D721Med (cell line): ENCODE measurements around the gene ZNF730.
"Not testable (repeated sequence)": the region's sequence is repeated elsewhere in the genome, so short reads cannot be mapped to it uniquely, and the experiment has no call there.

ENCODE experiments used
- DNase-seq: peaks from one replicate; pipeline ENCODE4 v3.0.0; 2011; ENCODE audit warnings: low spot score; ENCODE audit not compliant: insufficient read length
- FAIRE-seq: peaks from 2 replicates; lab custom pipeline; 2011; peaks lifted over from hg19 to GRCh38; lab: Jason Lieb, UNC
- TF ChIP-seq, protein P1 (sequence below): IDR thresholded peaks from 2 replicates; pipeline ENCODE4 v1.5.1; 2012; ENCODE audit warnings: mild to moderate bottlenecking, control low read depth; ENCODE audit not compliant: insufficient read depth; ENCODE audit errors: missing control alignments

Gene ZNF730

DNA sequence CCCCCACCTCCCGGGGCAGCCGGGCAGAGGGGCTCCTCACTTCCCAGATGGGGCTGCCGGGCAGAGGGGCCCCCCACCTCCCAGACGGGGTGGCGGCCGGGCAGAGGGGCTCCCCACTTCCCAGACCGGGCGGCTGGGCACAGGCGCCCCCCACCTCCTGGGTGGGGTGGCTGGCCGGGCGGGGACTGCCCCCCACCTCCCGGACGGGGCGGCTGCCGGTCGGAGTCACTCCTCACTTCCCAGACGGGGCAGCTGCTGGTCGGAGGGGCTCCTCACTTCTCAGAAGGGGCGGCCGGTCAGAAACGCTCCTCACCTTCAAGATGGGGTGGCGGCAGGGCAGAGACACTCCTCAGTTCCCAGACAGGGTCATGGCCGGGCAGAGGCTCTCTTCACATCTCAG is 43.9 kb downstream of the ZNF730 start:
- TF ChIP-seq, protein P1, sequence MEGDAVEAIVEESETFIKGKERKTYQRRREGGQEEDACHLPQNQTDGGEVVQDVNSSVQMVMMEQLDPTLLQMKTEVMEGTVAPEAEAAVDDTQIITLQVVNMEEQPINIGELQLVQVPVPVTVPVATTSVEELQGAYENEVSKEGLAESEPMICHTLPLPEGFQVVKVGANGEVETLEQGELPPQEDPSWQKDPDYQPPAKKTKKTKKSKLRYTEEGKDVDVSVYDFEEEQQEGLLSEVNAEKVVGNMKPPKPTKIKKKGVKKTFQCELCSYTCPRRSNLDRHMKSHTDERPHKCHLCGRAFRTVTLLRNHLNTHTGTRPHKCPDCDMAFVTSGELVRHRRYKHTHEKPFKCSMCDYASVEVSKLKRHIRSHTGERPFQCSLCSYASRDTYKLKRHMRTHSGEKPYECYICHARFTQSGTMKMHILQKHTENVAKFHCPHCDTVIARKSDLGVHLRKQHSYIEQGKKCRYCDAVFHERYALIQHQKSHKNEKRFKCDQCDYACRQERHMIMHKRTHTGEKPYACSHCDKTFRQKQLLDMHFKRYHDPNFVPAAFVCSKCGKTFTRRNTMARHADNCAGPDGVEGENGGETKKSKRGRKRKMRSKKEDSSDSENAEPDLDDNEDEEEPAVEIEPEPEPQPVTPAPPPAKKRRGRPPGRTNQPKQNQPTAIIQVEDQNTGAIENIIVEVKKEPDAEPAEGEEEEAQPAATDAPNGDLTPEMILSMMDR: no peak
- DNase-seq (no peak), FAIRE-seq (no peak)

DNA sequence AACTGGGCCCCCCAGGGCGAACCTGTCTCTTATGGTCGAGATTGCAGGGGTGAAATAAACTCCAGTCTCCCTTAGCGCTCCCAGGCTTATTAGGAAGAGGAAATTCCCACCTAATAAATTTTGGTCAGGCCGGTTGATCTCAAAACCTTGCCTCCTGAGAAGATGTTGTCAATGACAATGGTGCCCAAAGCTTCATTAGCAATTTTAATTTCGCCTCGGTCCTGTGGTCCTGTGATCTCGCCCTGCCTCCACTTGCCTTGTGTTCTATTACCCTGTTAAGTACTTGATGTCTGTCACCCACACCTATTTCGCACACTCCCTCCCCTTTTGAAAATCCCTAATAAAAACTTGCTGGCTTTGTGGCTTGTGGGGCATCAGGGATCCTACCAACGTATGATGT is 51.5 kb downstream of the ZNF730 start:
- FAIRE-seq: not testable (repeated sequence)

DNA sequence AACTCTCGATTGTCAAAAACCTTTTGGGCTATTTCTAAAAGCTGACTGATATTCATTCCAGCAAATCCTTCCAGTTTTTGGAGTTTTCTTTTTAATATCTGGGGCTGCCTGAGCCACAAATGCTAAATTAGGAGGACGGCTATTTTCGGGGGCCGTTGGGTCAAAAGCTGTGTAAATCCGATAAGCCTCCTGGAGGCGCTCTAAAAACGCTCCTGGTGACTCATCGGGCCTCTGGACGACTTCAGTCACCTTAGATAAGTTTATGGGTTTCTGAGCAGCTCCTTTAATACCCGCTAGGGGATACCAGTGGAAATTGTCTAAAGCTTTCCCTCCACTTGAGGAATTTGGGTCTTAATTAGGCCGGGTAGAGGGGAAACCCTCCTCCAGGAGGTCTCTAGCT is 66.4 kb downstream of the ZNF730 start:
- FAIRE-seq (no peak), DNase-seq (no peak)
- TF ChIP-seq, protein P1: no peak

More for the DNA sequence above, 51.5 kb downstream of the ZNF730 start:
- DNase-seq: not testable (repeated sequence)

DNA sequence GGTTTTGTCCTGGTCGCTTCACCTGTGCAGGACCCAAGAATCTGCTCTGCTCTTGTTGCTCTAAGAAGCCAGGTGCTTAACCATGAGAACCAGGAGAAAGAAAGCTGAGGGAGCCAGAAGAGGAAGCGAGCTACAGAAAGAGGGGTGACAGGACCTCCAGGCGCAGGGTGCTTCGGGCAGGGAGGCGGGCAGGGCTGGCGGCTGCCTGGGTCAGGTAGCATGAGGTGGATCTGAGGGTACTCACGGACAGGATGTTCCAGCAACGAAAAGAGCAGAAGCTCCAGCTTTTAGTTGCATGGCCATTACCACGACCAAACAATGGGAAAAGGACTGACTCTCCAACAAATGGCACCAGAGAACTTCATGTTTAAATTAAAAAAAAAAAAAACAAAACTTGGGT is 73.5 kb downstream of the ZNF730 start:
- FAIRE-seq (no peak), DNase-seq (no peak)
- TF ChIP-seq, protein P1: no peak
